ENCODE results near the gene BCDIN3D.

BCDIN3D gene

DNA sequence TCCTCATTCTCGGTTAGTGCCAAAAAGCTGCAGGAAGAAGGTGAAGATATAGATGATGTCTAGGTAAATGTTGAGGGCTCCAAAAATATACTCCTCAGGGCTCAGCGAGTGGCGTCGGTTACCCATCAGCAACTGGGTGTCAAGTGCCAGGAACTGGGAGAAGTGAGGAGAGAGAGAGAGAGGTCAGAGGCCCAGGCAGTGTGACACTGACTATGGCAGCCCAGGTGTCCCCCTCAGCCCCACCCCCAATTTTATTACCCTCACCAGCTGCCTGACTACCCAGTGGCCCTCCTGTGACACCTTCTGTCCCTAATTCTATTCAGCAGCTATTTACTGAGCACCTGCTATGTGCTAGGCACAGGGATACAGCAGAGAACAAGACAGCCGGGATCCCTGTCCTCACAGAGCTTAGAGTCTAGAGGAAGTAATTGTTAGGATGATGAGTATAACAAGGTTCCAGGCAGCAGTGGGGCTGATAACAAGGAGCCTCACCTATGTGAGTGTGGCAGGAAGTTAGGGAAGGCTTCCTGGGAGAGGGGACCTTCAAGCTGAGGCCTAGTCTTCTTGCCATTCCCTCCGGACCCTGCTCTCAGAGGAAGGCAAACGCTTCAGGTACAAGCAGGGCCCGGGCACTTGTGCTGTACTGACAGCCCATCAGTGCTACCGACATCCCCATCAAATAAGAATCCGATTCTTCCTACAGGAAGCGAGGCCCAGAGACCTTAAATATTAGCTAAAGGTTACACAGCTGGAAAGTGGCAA, 27.8 kb upstream of the BCDIN3D start:
- TF ChIP-seq, protein P1, sequence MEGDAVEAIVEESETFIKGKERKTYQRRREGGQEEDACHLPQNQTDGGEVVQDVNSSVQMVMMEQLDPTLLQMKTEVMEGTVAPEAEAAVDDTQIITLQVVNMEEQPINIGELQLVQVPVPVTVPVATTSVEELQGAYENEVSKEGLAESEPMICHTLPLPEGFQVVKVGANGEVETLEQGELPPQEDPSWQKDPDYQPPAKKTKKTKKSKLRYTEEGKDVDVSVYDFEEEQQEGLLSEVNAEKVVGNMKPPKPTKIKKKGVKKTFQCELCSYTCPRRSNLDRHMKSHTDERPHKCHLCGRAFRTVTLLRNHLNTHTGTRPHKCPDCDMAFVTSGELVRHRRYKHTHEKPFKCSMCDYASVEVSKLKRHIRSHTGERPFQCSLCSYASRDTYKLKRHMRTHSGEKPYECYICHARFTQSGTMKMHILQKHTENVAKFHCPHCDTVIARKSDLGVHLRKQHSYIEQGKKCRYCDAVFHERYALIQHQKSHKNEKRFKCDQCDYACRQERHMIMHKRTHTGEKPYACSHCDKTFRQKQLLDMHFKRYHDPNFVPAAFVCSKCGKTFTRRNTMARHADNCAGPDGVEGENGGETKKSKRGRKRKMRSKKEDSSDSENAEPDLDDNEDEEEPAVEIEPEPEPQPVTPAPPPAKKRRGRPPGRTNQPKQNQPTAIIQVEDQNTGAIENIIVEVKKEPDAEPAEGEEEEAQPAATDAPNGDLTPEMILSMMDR (IDR thresholded peaks at IDR 0.05; ENCODE audit: low read depth, low read length), result no peak
- DNase-seq (ENCODE audit: extremely low read depth, low read depth), result no peak

GRCh38 chr12:49869816-49870500, 27.1 kb upstream of the BCDIN3D start:
- TF ChIP-seq, protein P1 (IDR thresholded peaks at IDR 0.05; ENCODE audit: low read depth, low read length), result no peak
- no peak for DNase-seq (ENCODE audit: extremely low read depth, low read depth)

DNA sequence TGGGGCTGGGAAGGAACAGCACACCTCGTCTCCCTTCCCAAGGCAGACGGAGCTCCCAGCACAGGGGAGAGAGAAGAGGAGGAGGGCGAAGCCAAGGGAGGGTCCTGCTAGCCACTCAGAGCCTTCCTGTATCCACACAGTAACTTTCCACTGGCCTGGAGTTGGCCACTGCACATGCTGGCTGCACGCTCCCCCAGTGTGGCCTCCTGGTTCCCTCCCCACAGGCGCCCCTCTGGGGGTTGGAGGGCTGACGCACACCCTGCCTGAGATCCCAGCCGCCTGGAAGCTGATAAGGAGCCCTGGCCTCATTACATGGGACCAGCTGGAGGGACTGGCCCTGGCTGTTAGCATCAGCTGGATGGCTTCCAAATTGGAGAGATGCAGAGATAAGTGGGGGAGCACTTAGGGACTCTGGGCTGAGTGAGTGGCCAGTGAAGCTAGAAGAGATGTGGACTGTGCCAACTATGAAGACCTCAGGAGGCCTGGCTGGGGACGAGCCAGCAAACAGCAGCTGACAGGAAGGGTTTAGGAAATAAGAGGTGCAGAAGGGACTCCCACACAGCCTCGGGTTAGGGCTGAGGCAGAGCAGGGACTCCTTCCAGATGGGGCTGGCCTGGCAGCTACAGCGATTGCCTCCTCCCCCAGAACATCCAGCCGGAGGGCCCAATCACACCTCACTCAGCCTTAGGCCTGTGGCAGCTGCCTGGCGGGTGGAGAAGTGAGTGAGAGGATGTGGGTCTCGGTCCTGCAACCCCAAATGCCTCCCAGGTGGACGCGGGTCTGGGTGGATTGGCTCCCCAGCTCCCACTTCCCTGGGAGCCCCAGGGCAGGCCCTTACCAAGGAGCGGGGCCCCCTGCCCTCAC, 26.3 kb upstream of the BCDIN3D start:
- peak; percentile 85 for DNase-seq (ENCODE audit: extremely low read depth, low read depth)
- TF ChIP-seq, protein P1 (IDR thresholded peaks at IDR 0.05; ENCODE audit: low read depth, low read length), result no peak

GRCh38 chr12:49868449-49868848, 25.5 kb upstream of the BCDIN3D start:
- TF ChIP-seq, protein P1 (IDR thresholded peaks at IDR 0.05; ENCODE audit: low read depth, low read length), result no peak
- DNase-seq (ENCODE audit: extremely low read depth, low read depth), result no peak

- DNase-seq (ENCODE audit: extremely low read depth, low read depth), result no peak
- TF ChIP-seq, protein P1 (IDR thresholded peaks at IDR 0.05; ENCODE audit: low read depth, low read length), result no peak
Observed at GRCh38 chr12:49867570-49868341, 24.9 kb upstream of the BCDIN3D start.

DNA sequence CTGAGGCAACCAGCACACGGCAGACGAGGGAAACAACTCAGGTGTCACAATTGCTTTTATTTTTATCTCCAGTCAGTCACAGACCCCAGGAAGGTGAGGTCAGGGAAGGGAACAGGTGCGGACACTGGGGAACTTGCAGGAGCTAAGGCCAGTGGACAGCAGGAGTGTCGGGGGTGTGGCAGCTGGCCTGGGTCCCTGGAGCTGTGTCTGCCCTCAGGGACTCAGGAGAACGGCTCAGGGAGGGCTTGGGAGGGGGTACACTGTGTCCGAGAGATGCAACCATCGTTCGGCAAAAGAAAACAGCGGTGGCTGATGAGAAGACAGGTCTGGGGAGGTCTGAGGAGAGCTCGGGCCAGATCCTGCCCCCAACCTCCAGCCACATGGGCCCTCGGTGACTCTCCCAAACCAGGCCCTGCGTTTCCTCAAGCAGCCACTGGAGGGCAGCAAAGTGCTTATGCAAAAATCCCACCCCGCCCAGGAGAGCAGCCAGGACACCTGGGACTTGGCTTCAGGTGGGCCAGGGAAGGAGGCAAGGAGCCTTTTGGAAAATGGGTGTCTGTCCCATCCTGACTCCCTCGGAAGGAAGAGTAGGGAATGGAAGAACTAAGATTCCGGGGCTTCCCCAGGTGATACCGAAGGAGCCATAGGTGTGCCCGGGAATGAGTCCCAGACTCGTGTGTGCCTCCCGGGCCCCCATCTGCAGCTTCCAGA, 24.1 kb upstream of the BCDIN3D start:
- TF ChIP-seq, protein P1 (IDR thresholded peaks at IDR 0.05; ENCODE audit: low read depth, low read length), result peak; percentile 94
- no peak for DNase-seq (ENCODE audit: extremely low read depth, low read depth)
